Activated CD8-positive, alpha-beta memory T cell treated with anti-CD3 and anti-CD28 coated beads, Interleukin-2, amount 10 ng/mL, durations not matched to agents 7 days and 5 days (primary cell): ENCODE results near the gene FNDC3A. TPM values are rescaled to one million over a fixed set of nuclear protein-coding genes. Genes with fewer than 3 reads are reported as not detected.
A peak's percentile ranks its signal among the peaks of the same experiment; 100 is the strongest.

Source experiments
- ATAC-seq: fragments of 150-1000 bp; cut with Tn5 transposase; one replicate; pipeline ENCODE4 v1.10.0; 2021; ENCODE audit warnings: moderate library complexity
- CTCF ChIA-PET: fragments of 350-600 bp; sonication (Branson Sonifier 250); formaldehyde crosslinking; loops from one replicate; lab custom pipeline; 2021; ENCODE audit warnings: antibody characterized with exemption; lab: Charles Lee
- DNase-seq: peaks from one replicate; pipeline ENCODE4 v3.0.0-alpha.2; 2020
- H3K27ac Mint-ChIP-seq: one replicate; pipeline ENCODE4 v1.8.0; 2021; ENCODE audit warnings: mild to moderate bottlenecking, mixed read lengths
- H3K27me3 Mint-ChIP-seq: one replicate; pipeline ENCODE4 v1.8.0; 2021; ENCODE audit warnings: mixed read lengths
- H3K36me3 Mint-ChIP-seq: one replicate; pipeline ENCODE4 v1.8.0; 2021; ENCODE audit warnings: mild to moderate bottlenecking, mixed read lengths
- H3K4me1 Mint-ChIP-seq: one replicate; pipeline ENCODE4 v1.8.0; 2021; ENCODE audit warnings: mixed read lengths
- H3K4me3 Mint-ChIP-seq: one replicate; pipeline ENCODE4 v1.8.0; 2021; ENCODE audit warnings: mild to moderate bottlenecking, moderate library complexity, mixed read lengths
- H3K9me3 Mint-ChIP-seq: one replicate; pipeline ENCODE4 v1.8.0; 2022; ENCODE audit warnings: low read depth, mixed read lengths
- total RNA-seq, 2 experiments: library from RNA; stranded (reverse); gene quantifications; one replicate each; pipeline ENCODE4 v1.2.3, GENCODE V29; 2021

Gene FNDC3A
- total RNA-seq, 2 experiments from 2014 or later: 22.3 to 28.7 TPM

DNA sequence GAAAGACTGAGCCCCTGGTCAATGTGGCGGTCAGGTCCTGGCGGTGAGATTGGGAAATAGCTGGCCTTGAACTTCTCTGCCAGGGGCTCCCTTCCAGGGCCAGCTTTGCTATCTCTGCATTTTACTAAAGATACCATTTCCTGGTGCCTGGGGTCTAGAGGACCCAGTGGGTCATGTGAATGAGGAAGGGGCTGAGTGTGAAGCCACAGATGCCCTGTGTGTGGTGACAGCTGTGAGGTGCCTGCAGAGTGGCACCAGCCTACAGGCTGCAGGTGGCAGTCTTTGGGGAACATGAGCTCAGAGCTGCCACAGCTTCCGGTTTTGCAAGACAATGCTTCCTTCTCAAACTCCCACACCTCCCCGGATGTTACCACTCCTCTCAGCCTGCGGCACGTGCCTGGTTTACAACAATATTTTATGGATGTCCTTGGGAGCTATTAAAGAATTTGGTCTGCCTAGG, 239.2 kb downstream of the FNDC3A start:
- peaks cover 15% of the 10 kb centered on the region for H3K4me1 Mint-ChIP-seq
- DNase-seq (peak; percentile 65), ATAC-seq (peak; percentile 67)
- no peaks in the 10 kb centered on the region for H3K9me3 Mint-ChIP-seq
- H3K27me3 Mint-ChIP-seq: peaks cover 24% of the 10 kb centered on the region
- peaks cover 12% of the 10 kb centered on the region for H3K36me3 Mint-ChIP-seq
- peak overlapping the region; percentile 53 for H3K27ac Mint-ChIP-seq
- CTCF ChIA-PET: interaction anchor here (0.6 to 1.5 kb wide), 5 partner anchors 11 to 74 kb away, joined by 3 to 5 read pairs (median 3); no protein-coding TSS in a partner anchor
- no peak overlapping the region for H3K4me3 Mint-ChIP-seq

DNA sequence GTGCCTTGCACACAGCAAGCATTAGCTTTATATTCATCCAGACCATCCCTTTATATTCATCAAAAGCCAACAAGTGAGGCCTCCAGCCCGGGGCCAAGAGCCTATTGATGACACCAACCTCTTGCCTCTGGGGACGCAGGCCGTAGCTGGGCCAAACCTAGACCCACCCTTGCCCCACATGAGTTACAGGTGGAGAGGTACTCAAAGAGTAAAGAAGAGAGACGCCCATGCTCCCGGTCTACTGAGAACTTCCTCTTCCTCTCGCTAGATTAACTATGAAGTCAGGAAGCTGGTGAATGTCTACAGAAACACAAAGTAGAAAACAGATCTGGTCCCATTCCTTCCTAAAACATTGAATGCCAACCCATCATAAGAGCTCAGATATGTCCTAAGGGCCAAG, 240.6 kb downstream of the FNDC3A start:
- peaks cover 6% of the 10 kb centered on the region for H3K36me3 Mint-ChIP-seq
- H3K4me3 Mint-ChIP-seq: no peak overlapping the region
- H3K27me3 Mint-ChIP-seq: peaks cover 31% of the 10 kb centered on the region
- peaks cover 17% of the 10 kb centered on the region for H3K4me1 Mint-ChIP-seq
- H3K27ac Mint-ChIP-seq: no peak overlapping the region
- ATAC-seq (no peak), DNase-seq (no peak)
- CTCF ChIA-PET: interaction anchor here (0.9 kb wide), 2 partner anchors 12 to 64 kb away, joined by 3 read pairs; no protein-coding TSS in a partner anchor
- no peaks in the 10 kb centered on the region for H3K9me3 Mint-ChIP-seq

DNA sequence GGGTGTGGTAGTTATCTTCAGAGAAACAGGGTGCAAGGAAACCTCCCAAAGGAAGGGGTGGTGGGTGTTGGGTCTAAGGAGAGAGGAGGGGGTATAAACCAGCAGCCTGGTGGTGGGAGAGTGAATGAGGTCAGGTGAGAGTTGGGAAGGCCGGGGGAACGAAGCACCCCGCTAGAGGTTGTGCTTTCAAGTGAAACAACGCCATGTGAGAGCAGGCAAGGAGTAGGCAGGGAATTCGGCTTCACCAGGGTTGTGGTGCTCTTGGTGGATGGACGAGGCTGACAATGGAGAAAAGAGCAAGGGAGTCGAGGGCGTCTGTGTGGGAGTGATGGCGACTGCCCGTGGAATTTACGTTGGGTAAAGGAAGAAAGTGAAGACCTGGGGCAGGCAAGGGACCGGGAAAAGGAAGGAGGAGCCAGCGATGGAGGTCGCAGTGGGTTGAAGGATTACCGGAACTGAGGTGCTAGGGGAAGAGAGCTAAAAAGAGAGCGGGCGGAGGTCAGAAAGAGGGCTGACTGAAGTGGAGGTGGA, 242.3 kb downstream of the FNDC3A start:
- no peak for DNase-seq
- Mint-ChIP-seq H3K27ac (no peak overlapping the region), H3K36me3 (peaks cover 4% of the 10 kb centered on the region), H3K4me1 (peaks cover 20% of the 10 kb centered on the region), H3K9me3 (no peaks in the 10 kb centered on the region), H3K4me3 (no peak overlapping the region), H3K27me3 (peaks cover 48% of the 10 kb centered on the region)
- CTCF ChIA-PET: no interaction called here
- no peak for ATAC-seq

DNA sequence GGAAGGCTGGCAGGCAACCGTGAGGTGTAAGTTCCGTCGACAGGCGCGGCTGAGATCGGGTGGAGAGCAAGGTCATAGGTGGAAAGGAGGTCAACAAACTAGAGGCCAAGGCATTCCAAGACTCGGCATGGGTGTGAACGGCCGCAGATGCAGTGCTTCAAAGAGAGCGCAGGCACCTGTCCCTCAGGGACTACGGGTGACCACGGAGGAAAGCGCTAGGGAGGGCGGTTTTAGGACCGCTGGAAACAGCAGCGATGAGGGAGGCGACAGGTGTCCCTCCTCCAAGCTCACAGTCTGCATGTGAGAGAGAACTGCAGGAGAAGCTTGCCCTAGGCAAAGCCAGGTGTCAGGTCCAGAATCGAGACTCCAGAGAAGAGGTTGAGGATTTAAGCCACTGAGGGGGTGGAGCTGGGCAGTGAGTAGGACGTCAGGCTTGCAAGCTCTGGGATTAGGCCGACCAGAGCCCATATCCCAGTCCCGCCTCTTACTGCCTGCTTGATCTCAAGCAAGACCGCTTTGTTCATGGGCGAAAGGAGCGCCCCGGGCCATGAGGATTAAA, 242.9 kb downstream of the FNDC3A start:
- Mint-ChIP-seq H3K27ac (no peak overlapping the region), H3K4me3 (no peak overlapping the region), H3K4me1 (peaks cover 20% of the 10 kb centered on the region), H3K9me3 (no peaks in the 10 kb centered on the region), H3K36me3 (peaks cover 4% of the 10 kb centered on the region), H3K27me3 (peaks cover 53% of the 10 kb centered on the region)
- CTCF ChIA-PET: interaction anchor here (1.1 kb wide), 1 partner anchor 8 kb away, joined by 3 read pairs; no protein-coding TSS in a partner anchor
- DNase-seq (no peak), ATAC-seq (no peak)

DNA sequence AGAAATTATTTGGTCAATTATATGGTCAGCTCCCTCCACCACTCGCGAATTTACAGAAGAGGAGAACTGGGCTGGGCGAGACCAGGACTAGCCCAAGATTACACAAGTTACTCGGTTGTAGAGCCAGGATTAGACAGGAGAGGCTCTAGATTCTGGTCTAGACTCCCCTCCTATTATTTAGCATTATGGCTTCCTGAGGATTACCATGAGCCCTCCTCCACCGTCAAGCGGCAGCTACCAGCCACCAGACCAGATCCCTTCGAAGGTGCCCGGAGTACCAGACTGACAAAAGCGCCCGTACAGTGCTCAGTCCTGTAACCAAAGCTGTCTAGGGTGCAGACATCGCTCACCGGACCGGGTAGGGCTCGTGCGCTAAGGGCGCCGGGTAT, 243.9 kb downstream of the FNDC3A start:
- H3K4me3 Mint-ChIP-seq: peak overlapping the region; percentile 39
- no peaks in the 10 kb centered on the region for H3K9me3 Mint-ChIP-seq
- H3K36me3 Mint-ChIP-seq: peaks cover 4% of the 10 kb centered on the region
- H3K27me3 Mint-ChIP-seq: peaks cover 60% of the 10 kb centered on the region
- ATAC-seq (no peak), DNase-seq (peak; percentile 39)
- H3K4me1 Mint-ChIP-seq: peaks cover 13% of the 10 kb centered on the region
- CTCF ChIA-PET: interaction anchor here (0.6 to 1.1 kb wide), 2 partner anchors 9 to 450 kb away, joined by 3 read pairs; no protein-coding TSS in a partner anchor
- no peak overlapping the region for H3K27ac Mint-ChIP-seq

DNA sequence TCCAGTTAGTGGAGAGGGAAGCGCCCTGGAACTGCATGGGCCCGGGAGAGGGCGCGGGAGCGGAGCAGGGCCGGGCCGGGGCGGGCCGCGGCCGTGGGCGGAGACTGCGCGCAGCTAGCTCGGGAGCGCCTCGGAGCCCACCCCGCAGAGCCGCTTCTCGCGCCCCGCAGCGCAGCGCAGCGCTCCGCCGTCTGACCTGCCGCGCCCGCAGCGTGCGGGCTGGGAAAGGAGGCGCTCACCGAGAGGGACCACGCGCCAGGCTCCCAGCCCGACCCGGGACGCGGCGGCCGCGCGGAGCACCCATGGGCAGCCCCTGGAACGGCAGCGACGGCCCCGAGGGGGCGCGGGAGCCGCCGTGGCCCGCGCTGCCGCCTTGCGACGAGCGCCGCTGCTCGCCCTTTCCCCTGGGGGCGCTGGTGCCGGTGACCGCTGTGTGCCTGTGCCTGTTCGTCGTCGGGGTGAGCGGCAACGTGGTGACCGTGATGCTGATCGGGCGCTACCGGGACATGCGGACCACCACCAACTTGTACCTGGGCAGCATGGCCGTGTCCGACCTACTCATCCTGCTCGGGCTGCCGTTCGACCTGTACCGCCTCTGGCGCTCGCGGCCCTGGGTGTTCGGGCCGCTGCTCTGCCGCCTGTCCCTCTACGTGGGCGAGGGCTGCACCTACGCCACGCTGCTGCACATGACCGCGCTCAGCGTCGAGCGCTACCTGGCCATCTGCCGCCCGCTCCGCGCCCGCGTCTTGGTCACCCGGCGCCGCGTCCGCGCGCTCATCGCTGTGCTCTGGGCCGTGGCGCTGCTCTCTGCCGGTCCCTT, 244.5 kb downstream of the FNDC3A start, which contains the start of gene MLNR:
MLNR (plus strand) TSS at position 303 of the 820 bp plus-strand sequence; CDS start at position 303, 0 bp downstream.
- Mint-ChIP-seq H3K4me1 (peaks cover 7% of the 10 kb centered on the region), H3K27ac (no peak within 1 kb of the TSS), H3K36me3 (peaks cover 3% of the 10 kb centered on the region), H3K9me3 (no peaks in the 10 kb centered on the region), H3K4me3 (peak within 1 kb of the TSS; percentile 53), H3K27me3 (peaks cover 65% of the 10 kb centered on the region)
- CTCF ChIA-PET: no interaction called here
- peak; percentile 78 for ATAC-seq
- DNase-seq: peak; percentile 50

DNA sequence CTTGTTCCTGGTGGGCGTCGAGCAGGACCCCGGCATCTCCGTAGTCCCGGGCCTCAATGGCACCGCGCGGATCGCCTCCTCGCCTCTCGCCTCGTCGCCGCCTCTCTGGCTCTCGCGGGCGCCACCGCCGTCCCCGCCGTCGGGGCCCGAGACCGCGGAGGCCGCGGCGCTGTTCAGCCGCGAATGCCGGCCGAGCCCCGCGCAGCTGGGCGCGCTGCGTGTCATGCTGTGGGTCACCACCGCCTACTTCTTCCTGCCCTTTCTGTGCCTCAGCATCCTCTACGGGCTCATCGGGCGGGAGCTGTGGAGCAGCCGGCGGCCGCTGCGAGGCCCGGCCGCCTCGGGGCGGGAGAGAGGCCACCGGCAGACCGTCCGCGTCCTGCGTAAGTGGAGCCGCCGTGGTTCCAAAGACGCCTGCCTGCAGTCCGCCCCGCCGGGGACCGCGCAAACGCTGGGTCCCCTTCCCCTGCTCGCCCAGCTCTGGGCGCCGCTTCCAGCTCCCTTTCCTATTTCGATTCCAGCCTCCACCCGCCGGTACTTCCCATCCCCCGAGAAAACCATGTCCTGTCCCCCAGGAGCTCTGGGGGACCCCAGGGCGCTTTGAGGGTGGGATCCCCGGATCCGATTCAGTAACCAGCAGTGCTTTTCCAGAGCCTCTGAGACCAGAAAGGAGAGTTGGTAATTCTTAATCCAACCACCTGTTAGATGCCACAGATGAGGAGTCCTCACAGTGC, 245.3 kb downstream of the FNDC3A start:
- Mint-ChIP-seq H3K27me3 (peaks cover 70% of the 10 kb centered on the region), H3K9me3 (no peaks in the 10 kb centered on the region), H3K4me1 (peaks cover 7% of the 10 kb centered on the region), H3K4me3 (peak overlapping the region; percentile 53), H3K36me3 (peaks cover 3% of the 10 kb centered on the region), H3K27ac (no peak overlapping the region)
- CTCF ChIA-PET: no interaction called here
- DNase-seq (peak; percentile 37), ATAC-seq (peak; percentile 20)

DNA sequence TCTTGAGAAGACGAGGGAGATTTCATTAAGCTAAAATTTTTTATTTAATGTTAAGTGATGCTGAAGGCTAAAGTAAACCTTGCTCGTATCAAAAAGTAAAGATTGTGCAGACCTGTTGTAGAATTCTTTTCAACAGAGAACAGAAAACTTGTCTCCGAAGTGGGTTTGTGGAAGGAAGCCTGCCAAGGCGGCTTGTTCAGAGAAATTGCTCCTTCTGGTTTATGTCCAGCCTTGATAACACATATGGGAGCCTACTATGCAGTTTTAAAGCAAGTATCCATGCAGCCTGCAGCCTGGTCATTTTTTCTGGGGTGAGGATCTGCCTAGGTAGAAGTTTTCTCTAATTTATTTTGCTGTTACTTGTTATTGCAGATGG, 245.9 kb downstream of the FNDC3A start:
- H3K9me3 Mint-ChIP-seq: no peaks in the 10 kb centered on the region

DNA sequence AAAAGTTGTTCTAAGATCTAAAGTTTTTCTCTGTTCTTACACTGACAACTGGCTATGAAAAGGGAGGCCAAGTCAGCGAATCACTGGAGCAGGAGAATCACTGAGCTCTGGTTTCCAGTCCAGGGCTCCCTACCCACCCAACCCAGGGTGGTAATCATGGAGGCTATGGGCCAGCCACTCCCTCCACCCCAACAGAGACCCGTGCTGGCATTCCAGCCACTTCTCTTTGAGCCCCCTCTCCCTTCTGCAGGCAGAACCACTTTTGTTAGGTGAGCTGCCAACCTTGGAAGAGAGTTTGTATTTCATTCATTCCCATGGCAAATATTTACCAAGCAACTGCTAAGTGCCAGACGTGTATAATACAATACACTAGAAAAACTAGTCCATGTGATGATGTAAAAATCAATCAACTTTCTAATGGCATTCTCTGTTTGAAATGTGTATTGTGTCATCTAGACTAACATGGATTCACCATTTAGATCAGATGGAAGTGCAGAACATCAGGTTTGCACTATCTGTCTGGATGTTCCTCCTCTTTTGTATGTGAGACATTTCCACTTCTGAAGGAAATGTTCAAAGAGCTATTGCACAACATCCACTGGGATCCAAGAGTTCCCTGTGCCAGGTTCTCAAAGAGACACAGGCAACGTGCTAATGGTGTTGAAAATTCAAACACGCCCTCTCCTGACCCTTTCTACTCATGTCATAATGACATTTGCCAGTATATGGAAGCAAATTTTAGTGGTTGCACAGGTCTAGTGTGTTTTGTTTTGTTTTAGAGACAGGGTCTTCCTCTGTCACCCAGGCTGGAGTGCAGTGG, 249.7 kb downstream of the FNDC3A start:
- Mint-ChIP-seq H3K36me3 (peaks cover 3% of the 10 kb centered on the region), H3K4me3 (no peak overlapping the region), H3K27ac (no peak overlapping the region), H3K4me1 (peaks cover 5% of the 10 kb centered on the region), H3K27me3 (peaks cover 44% of the 10 kb centered on the region), H3K9me3 (no peaks in the 10 kb centered on the region)
- ATAC-seq (no peak), DNase-seq (no peak)
- CTCF ChIA-PET: no interaction called here

More for the DNA sequence above, 245.9 kb downstream of the FNDC3A start:
- Mint-ChIP-seq H3K27me3 (peaks cover 70% of the 10 kb centered on the region), H3K4me3 (no peak overlapping the region), H3K4me1 (peaks cover 7% of the 10 kb centered on the region), H3K36me3 (peaks cover 3% of the 10 kb centered on the region), H3K27ac (no peak overlapping the region)
- CTCF ChIA-PET: no interaction called here
- DNase-seq (no peak), ATAC-seq (no peak)

DNA sequence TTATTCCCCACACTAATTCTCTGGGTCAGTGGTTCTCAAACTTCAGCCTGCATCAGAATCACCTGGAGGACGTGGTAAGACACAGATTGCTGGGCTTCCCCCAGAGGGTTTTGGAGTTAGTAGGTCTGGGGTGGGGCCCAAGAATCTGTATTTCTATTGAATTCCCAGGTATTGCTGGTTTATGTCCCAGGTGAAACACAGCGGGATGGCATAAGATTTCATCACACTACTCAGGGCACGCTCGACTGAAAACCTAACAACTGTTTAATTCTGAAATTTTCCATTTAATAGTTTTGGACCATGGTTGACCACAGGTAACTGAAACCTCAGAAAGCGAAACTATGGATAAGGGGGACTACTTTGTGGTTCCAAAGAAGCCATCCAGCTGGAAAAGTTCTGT, 250.9 kb downstream of the FNDC3A start:
- Mint-ChIP-seq H3K27me3 (peaks cover 37% of the 10 kb centered on the region), H3K27ac (no peak overlapping the region), H3K4me3 (no peak overlapping the region), H3K36me3 (peaks cover 3% of the 10 kb centered on the region), H3K9me3 (no peaks in the 10 kb centered on the region), H3K4me1 (peaks cover 3% of the 10 kb centered on the region)
- ATAC-seq (no peak), DNase-seq (no peak)
- CTCF ChIA-PET: no interaction called here

DNA sequence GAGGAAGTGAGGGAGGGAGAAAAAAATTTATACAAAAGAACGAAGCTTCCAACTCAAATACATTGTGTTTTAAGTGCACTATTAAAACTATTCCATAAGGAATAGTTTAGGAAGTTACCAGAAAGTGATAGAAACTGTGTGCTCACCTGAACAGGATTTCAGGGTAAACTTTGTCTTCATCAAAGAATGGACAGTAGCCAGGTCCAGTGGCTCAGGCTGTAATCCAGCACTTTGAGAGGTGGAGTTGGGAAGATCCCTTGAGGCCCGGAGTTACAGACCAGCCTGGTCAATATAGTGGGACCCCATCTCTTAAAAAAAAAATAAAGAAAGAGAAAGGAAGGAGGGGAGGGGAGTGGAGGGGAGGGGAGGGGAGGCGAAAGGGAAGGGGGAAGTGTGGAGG, 259.0 kb downstream of the FNDC3A start:
- Mint-ChIP-seq H3K27me3 (peaks cover 2% of the 10 kb centered on the region), H3K9me3 (no peaks in the 10 kb centered on the region), H3K27ac (no peak overlapping the region), H3K4me3 (no peak overlapping the region), H3K36me3 (no peaks in the 10 kb centered on the region), H3K4me1 (no peaks in the 10 kb centered on the region)
- CTCF ChIA-PET: no interaction called here
- ATAC-seq (no peak), DNase-seq (no peak)

DNA sequence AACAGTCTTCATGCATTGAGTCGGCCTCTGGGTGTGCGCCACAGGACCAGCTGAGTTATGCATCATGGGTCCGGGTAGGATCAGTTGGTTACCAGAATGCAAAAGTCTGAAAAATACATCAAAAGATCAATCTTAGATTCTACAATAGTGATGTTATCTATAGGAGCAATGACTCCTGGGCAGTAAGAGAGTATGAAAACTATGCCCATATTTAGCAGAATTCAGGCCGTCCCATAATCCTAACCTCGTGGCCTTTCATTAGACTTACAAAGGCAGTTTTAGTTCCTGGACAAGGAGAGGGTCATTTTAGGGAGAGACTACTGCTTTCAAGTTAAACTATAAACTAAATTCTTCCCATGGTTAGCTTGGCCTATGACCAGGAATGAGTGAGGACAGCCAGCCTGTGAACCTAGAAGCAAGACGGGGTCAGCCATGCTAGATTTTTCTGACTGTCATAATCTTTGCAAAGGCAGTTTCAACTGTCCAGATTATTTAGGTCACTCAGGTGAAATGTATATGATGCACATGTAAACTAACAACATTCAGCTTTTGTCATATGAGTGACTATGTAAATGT, 260.2 kb downstream of the FNDC3A start:
- no peak for ATAC-seq
- Mint-ChIP-seq H3K4me1 (peaks cover 2% of the 10 kb centered on the region), H3K9me3 (no peaks in the 10 kb centered on the region), H3K4me3 (no peak overlapping the region), H3K27ac (no peak overlapping the region), H3K36me3 (no peaks in the 10 kb centered on the region), H3K27me3 (peaks cover 2% of the 10 kb centered on the region)
- CTCF ChIA-PET: interaction anchor here (0.7 to 5.4 kb wide), 4 partner anchors 9 to 337 kb away, joined by 3 to 59 read pairs (median 4); no protein-coding TSS in a partner anchor
- DNase-seq: no peak
